Measurements from ENCODE around the gene HHIPL2.

- TF ChIP-seq NFIC (IDR thresholded peaks at IDR 0.05) = no peak
- no peak for TF ChIP-seq REST (IDR thresholded peaks at IDR 0.05; ENCODE audit: low read depth)
- TF ChIP-seq EP300 (IDR thresholded peaks at IDR 0.05; ENCODE audit: borderline replicate concordance) = no peak
- no peak for TF ChIP-seq USF1 (IDR thresholded peaks at IDR 0.05)
- no peak for TF ChIP-seq TEAD4 (IDR thresholded peaks at IDR 0.05)
- TF ChIP-seq MAX (IDR thresholded peaks at IDR 0.05) = no peak
- TF ChIP-seq RAD21 (IDR thresholded peaks at IDR 0.05; ENCODE audit: low read depth) = no peak
- no peak for TF ChIP-seq TCF12 (IDR thresholded peaks at IDR 0.05; ENCODE audit: low read depth)
- TF ChIP-seq YY1 (IDR thresholded peaks at IDR 0.05; ENCODE audit: low read depth) = no peak
- no peak for TF ChIP-seq FOXM1 (IDR thresholded peaks at IDR 0.05; ENCODE audit: borderline replicate concordance, low read depth)
- TF ChIP-seq CREB1 (IDR thresholded peaks at IDR 0.05; ENCODE audit: low read depth) = no peak
- TF ChIP-seq EGR1 (IDR thresholded peaks at IDR 0.05) = no peak
Observed at GRCh38 chr1:222530852-222531251, 17.1 kb downstream of the HHIPL2 start.
